Measurements from ENCODE around the gene TPP1.

TPP1 gene

DNA sequence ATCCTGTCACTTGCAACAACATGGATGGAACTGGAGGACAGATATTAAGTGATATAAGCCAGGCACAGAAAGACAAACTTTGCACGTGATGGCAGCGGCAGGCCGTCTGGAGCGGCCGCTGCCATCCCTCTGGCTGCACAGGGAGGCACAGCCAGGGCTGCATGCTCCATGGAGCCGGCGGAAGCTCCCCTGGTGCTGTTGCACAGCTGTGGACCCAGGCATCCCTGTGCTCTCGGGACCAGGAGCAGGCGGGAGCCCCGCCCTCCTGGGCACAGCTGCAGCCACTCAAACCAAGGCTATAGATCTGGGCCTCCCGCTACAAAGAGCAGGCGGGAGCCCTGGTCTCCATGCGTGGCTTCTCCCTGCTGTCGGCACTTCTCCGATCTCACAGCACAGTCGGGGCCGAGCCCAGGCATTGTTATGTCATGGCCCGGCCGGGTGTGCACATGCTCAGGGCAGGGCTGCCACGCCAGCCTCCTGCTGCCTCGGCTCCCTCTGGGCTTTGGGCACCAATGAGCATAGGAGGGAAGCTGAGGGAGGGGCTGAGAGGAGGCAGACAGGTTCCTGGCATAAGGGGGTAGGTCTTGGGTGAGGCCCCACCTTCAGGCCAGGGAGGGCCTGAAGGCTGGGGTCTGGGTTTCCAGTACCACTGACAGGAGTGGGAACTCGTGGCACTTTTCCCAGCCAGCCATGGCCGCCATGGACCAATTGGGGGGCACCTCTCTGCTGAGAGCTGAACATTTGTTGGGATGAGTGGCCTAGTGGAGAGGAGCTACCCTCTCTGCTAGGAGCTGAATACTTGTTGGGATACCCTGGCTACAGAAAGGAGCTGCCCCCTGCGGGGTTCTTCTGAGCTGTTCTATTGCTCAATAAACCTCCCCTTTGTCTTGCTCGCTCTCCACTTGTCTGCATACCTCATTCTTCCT lies 32.5 kb downstream of the TPP1 start:
- DNase-seq = no peak

DNA sequence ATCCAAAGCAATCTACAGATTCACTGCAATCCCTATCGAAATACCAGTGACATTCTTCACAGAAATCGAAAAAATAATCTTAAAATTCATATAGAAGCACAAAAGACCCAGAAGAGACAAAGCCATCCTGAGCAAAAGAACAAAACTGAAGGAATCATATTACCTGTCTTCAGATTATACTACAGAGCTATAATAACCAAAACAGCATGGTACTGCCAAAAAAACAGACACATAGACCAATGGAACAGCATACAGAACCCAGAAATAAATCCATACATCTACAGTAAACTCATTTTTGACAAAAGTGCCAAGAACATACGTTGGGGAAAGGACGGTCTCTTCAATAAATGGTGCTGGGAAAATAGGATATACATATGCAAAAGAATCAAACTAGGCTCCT lies 34.7 kb downstream of the TPP1 start:
- DNase-seq = no peak

DNA sequence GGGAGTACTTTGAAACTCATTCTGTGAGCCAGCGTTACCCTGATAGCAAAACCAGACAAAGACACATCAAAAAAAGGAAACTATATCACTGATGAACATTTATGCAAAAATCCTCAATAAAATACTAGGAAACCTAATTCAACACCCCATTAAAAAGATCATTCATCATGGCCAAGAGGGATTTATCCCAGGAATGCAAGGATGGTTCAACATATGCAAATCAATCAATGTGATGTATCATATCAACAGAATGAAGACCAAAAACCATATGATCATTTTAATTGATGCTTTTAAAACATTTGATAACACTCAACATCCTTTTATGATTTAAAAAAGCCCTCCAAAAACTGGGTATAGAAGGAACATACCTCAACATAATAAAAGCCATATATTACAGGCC lies 35.6 kb downstream of the TPP1 start:
- DNase-seq = no peak

DNA sequence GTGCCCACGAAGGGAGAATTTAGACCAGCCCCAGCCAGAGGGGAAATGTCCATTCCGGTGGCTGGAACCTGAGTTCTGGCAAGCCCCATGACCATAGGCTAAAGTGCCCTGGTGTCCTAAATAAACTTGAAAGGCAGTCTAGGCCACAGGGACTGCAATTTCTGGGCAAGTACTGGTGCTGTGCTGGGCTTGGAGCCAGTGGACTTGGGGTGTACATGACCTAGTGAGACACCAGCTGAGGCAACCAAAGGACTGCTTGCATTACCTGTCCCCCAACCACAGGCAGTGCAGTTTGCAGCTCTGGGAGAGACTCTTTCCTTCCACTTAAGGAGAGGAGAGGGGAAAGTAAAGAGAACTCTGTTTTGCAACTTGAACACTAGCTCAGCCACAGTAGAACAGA lies 39.5 kb downstream of the TPP1 start:
- DNase-seq = no peak

DNA sequence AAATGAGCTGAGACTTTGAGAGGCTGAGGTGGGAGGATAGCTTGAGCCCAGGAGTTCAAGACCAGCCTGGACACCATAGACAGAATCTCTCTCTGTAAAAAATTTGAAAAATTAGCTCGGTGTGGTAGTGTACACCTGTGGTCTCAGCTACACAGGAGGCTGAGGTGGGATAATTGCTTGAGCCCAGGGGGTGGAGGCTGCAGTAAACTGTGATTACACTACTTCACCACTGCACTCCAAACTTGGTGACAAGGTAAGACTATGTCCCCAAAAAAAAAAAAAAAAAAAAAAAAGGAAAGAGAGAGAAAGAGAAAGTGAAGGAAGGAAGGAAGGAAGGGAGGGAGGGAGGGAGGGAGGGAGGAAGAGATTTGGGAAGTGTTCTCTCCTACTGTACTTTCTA lies 41.1 kb downstream of the TPP1 start:
- DNase-seq = no peak

DNA sequence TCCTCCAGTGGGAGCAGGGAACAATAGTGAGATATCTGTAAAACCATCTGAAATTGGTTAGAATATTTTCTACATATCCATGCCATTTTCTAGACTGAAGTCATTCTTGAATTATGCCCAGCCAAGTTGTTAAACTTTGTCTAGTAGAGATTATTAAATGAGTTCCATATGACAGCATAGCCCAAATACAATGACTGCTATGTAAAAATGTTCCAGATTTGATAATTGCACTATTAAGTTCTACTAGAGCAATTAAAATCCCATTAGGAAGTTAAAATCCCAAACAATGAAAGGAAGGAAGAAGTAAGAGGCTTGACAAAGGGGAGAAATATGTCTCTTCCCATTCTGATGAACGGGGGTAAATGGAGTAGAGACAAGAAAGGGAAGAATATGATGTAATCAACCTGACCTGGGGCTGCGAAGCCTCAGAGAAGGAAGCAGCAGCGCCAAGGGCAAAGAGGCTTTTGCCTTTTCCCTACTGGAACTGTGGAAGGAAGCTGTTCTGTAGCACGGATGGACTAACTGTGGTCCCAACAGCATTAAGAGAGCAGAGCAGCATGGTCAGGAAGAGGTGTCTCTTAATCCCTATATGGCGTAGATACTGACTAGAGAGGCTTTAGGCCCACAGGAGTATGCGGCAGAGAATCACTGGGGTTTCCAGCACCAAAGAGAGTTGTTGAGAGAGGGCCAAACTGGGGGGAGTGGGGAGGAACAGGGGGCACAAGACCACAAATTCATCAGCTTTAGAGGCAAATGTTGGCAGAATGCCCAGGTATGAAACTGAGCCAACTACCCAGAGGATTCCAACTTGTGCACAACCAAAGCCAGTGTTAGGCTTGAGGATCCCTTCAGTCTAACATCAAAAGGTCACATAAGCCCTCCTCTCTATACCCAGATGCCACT lies 42.5 kb downstream of the TPP1 start:
- DNase-seq = no peak

DNA sequence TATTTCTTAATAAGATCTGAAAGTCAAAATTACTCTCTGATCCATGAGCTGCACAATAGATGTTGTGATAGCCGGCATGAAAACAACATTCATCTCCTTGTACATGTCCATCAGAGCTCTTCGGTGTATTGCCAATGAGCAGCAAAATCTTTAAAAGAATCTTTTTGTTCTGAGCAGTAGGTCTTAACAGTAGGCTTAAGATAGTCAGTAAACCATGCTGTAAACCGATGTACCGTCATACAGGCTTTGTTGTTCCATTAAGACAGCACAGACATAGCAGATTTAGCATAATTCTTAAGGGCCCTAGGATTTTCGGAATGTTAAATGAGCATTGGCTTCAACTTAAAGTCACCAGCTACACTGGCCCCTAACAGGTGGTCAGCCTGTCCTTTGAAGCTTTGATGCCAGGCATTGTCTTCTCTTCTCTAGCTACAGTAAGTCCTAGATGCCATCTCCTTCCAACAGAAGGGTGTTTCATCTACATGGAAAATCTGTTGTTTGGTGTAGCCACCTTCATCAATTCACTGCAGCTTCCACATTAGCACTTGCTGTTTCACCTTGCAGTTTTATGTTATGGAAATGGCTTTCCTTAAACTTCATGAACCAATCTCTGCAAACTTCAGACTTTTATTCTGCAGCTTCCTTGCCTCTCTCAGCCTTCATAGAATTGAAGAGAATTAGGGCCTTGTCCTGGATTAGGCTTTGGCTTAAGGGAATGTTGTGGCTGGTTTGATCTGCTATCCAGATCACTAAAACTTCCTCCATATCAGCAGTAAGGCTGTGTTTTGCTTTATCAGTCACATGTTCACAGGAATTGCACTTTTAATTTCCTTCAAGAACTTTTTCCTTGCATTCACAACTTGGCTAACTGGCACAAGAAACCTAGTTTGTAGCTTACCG lies 44.2 kb downstream of the TPP1 start:
- no peak for DNase-seq

DNA sequence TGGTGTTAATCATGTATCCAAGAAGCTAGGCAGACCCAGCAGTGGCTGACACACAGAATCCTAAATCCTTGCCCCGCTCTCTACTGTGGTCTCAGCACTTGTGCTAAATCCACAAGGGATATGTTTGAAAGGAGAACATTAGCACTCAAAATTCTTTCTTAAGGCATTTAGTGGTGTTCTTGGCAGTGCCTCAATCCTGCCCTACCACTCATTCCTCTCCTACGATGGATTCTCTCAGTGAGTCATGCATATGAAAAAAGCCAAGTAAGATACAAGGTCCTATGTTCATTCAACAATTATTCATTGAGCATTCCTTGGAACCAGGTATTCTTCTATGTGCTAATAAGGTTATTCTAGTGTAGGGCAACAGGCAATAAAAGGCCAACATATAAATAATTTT lies 47.0 kb downstream of the TPP1 start:
- DNase-seq = no peak

DNA sequence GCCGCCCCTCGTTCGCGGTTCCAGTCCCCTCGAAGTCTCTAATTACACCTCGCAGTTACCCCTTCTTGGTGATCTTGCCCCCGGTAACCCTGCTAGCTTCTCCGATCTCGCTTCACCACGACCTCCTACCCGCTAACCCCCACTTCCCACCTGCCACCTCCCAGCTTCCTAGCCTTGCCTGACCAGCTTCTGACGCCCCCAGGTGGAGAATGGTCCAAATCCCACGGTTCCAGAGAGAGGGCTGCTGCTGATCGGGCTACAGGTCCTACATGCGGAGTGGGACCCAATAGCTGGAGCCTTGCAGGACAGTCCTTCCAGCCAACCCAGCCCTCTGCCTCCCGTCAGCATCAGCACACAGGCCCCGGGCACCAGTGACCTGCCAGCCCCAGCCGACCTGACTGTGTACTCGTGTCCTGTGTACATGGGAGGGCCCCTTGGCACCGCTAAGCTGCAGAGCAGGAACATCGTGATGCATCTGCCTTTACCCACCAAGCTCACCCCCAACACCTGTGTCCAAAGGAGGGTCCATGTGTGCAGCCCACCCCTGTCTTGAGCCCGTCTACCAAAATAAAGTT lies 47.7 kb downstream of the TPP1 start:
- no peak for DNase-seq

DNA sequence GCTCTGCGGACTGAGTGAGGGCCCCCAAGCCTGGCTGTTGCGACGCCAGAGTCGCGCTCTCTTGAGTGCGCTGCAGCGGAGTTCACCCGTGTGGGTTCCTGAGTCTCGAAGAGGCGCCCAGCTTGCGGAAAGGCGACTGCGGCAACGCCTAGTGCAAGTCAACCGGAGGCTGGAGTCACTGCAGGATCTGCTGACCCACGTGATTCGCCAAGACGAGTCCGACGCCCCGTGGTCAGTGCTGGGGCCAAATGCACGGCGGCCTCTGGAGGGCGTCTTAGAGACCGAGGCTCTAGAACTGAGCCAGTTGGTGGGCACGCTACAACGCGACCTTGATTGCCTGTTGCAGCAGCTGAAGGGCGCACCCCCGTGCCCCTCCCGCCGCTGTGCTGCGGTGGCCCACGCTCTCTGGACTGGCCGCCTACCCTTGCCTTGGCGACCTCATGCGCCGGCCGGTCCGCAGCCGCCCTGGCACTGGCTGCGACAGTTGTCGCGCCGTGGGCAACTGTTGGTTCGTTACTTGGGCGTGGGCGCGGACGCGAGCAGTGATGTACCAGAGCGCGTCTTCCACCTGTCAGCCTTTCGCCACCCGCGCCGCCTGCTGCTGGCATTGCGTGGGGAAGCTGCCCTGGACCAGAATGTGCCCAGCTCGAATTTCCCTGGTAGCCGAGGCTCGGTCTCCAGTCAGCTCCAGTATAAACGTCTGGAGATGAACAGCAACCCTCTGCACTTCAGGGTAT lies 48.4 kb downstream of the TPP1 start:
- no peak for DNase-seq

DNA sequence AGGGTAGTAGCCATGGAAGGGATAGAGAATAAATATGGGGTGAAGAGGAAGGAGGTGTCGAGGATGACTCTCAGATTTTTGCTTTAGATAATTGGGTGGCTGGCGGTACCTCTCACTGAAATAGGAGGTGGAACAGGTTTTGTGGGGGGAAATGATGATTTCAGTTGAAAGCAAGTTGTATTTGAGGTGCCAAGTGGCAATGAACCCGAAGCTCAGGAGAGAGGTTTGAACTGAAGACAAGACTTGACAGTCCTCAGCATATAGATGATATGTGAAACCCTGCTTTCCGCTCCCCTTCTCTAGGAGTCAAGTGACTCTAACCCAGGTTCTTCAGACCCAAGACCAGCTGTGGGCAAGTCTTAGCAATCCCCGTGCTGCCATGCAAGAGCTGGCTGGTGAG lies 49.5 kb downstream of the TPP1 start:
- no peak for DNase-seq

DNA sequence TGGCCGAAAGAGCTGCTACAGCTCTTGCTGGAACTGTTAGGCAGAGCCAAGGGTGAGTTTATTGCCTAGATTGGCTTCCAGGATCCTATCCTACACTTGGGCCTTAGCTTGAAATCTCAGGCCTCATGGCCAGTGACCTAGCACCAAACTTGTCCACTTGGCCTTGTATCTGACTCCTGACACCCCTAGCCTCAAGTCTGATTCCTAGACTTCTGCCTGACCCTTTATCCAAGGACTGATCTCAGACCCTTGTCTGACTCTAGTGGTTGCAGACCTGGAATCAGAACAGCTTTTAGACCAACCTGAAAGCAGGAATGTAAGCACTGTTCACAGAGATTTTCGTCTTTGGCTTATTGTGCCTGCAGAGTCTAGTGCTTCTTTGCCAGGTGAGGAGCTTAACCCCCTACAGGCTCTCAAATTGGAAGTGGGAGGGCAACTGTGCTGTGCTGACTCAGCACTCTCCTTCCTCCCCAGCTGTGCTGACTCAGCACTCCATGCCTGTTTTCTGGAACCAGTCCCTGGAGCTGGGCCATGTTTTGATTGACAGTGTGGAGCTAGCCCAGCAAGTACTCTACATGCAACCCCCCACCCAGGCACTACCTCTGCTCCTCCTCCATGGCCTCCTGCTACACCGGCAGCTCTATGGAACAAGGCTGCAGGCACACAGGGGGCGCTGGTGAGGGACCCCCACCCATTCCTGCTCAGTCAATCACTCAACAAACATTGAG lies 50.9 kb downstream of the TPP1 start:
- DNase-seq = no peak

DNA sequence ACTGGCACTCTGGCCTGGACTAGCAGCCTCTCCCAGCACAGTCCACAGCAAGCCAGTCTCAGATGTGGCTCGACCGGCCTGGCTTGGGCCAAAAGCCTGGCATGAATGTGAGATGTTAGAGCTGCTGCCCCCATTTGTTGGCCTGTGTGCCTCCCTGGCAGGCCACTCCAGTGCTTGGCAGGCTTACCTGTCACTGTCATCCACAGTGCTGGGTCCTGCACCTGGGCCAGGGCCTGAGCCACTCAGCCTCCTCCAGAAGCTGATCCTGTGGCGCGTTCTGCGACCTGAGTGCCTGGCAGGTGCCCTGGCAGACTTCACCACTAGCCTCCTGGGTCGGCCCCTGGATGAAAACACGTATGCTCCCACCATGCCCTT lies 51.9 kb downstream of the TPP1 start:
- no peak for DNase-seq

DNA sequence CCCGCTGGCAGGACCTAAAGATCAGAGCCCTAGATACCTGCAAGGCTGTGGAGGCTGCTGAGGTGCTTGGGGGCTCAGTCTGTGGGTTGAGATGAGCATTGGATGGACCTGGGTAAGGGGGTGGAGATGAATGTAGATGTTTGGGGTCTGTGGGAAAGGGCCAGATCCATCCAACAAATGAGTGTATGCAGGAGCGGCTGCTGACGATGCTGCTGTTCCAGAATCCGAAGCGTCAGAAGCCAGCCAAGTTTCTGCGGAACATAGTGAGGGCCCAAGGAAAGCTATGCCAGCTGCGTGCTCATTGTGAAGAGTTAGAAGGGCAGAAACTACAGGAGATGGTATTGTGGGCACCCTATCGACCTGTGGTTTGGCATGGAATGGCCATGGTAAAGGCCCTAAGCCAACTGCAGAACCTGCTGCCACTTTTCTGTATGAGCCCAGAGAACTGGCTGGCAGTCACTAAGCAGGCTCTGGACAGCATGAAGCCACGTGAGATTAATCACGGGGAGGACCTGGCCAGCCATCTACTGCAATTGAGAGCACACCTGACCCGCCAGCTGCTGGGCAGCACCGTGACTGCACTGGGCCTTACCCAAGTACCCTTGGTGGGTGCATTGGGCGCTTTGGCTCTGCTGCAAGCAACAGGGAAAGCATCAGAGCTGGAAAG lies 52.4 kb downstream of the TPP1 start:
- no peak for DNase-seq

DNA sequence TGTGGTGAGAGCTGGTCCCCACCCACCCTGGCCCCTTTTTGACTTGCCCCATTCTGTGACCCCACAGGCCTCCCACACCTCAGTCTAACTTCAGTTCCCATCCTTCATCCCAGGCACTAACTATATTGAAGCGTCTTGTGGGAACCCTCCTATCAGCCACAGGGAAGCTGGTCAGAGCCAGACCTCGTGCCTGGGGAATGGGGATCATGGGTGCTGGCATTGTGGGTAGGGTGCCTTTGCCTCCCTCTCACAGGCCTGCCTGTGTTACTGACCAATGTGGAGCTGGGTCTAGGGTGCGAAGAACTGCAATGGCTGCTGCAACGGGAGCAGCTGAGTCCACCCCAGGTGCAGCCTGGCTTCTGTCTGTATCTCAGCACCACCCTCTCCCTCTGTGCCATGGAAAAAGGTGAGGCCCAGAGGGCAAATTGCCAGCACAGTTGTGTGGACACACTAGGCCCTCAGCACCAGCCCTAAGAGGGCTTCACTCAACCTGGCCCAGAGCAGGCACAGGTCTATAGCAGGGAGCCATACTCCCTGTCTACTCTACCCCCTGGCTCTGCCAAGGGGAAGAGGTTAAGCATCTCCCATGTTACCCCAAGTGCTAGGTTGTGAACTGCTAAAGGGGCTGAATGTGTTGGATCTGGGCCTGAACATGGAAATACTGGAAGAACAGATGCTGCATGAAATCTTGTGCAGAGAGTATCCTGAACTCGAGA lies 53.1 kb downstream of the TPP1 start:
- no peak for DNase-seq

DNA sequence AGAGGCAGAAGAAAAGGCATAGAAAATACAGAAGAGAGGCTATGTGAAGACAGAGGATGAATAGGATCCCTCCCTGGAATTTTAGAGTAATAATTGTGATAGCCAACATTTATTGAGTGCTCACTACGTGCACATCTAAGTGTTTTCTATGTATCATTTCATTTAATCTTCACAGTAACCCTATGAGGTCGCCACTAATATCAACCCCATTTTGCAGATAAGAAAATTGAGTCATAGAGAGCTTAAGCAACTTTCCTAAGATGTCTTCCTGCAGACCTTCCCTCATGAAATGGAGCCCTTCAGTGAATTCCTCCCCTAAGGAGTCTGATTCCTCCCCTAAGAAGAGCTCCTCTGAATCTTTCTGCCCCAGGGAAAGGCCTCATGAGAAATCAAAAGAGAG lies 53.9 kb downstream of the TPP1 start:
- no peak for DNase-seq

DNA sequence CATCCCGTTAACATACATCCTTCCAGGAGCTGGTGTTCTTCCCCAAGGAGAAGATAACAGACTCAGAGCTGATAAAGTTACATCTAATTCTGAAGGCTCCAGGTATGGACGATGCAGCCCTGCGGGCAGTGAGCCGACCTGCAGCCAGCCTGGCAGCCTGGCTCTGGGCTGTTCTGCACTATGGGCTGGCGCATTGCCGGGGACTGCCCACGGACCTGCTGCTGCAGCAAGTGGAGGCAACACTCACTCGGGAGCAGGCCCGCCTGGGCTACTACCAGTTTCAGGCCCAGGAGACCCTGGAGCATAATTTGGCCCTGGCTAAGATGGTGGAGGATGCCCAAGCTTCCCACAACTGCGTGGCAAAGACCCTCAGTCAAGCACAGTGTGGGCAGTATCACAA lies 55.6 kb downstream of the TPP1 start:
- no peak for DNase-seq

DNA sequence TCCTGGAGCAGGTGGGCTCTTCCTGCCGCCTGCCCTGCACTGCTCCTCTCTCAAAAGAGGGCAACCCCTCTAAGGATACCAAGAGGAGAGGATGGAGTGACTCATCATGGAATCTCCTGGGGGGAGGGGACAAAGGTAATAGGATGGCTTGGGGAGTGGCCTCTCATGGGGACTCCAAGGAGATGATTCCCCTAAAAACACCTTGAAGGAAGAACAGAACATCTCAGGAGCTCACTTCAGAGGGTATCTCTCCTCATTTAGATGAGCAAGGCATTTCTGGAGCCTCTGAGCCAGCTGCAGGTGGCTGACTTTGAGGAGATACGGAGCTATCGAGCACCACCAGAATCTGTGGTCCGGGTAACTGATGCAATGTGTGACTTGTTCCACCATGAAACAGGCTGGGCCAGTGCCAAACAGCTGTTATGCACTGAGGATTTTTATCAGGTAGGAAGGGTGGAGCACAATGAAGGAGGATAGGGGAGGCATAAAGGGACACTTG lies 56.1 kb downstream of the TPP1 start:
- DNase-seq = no peak
